Brain (organoid and tissue), 1 donor: Measurements from ENCODE around the gene PPM1G. TPM values are rescaled to one million over a fixed set of nuclear protein-coding genes. Genes with fewer than 3 reads are reported as not detected.

Source experiments
- polyA plus RNA-seq: library from polyadenylated mRNA; stranded (reverse); fragments of 350-450 nt; fragmentation: Illumina TruSeq; extraction: RNeasy Lipid Tissue Mini Kit (QIAGEN cat#74804); gene quantifications from one replicate; pipeline ENCODE4 v1.2.3, GENCODE V29; 2015; ENCODE audit warnings: low read depth, low replicate concordance; ENCODE audit not compliant: insufficient read depth

The PPM1G gene
- polyA plus RNA-seq, 1 donor from 2014 or later: 160 TPM

Other genes starting within 250 kb of the PPM1G start
- 176 TPM for gene ATRAID, start 197.6 kb downstream of the PPM1G start, polyA plus RNA-seq
- gene SLC5A6, start 197.3 kb downstream of the PPM1G start, polyA plus RNA-seq: 18.4 TPM
- 26.7 TPM for gene CAD, start 192.2 kb downstream of the PPM1G start, polyA plus RNA-seq
- gene SLC30A3, start 146.5 kb downstream of the PPM1G start, polyA plus RNA-seq: 7.4 TPM
- not detected for gene DNAJC5G, start 134.2 kb downstream of the PPM1G start, polyA plus RNA-seq
- 0.25 TPM for gene TRIM54, start 127.2 kb downstream of the PPM1G start, polyA plus RNA-seq
- gene UCN, start 101.1 kb downstream of the PPM1G start, polyA plus RNA-seq: 0.93 TPM
- gene MPV17, start 86.5 kb downstream of the PPM1G start, polyA plus RNA-seq: 92.8 TPM
- gene GTF3C2, start 52.8 kb downstream of the PPM1G start, polyA plus RNA-seq: 35.9 TPM
- gene EIF2B4, start 39.3 kb downstream of the PPM1G start, polyA plus RNA-seq: 43.6 TPM
- 112 TPM for gene SNX17, start 39.0 kb downstream of the PPM1G start, polyA plus RNA-seq
- 15.3 TPM for gene ZNF513, start 28.9 kb downstream of the PPM1G start, polyA plus RNA-seq
- 68.1 TPM for gene NRBP1, start 19.0 kb upstream of the PPM1G start, polyA plus RNA-seq
- 14.7 TPM for gene KRTCAP3, start 32.8 kb upstream of the PPM1G start, polyA plus RNA-seq
- gene IFT172, start 80.2 kb upstream of the PPM1G start, polyA plus RNA-seq: 14.6 TPM
- 23.0 TPM for gene FNDC4, start 85.6 kb upstream of the PPM1G start, polyA plus RNA-seq
- gene GCKR, start 87.2 kb upstream of the PPM1G start, polyA plus RNA-seq: not detected
- gene ZNF512, start 173.5 kb upstream of the PPM1G start, polyA plus RNA-seq: 40.0 TPM
- 3.0 TPM for gene CCDC121, start 219.4 kb upstream of the PPM1G start, polyA plus RNA-seq
- gene GPN1, start 219.5 kb upstream of the PPM1G start, polyA plus RNA-seq: 32.6 TPM